Stimulated activated CD4-positive, alpha-beta T cell treated with anti-CD3 and anti-CD28 coated beads, TNF-alpha, amount 100 ng/mL, for 24 hours (primary cell): Measurements from ENCODE around the gene AKAP12.
"Not testable (repeated sequence)": the region's sequence is repeated elsewhere in the genome, so short reads cannot be mapped to it uniquely, and the experiment has no call there.

Experiments used
- DNase-seq, 3 experiments: peaks; one replicate each; pipeline ENCODE4 v3.0.0-alpha.2; 2020; ENCODE audit warnings: low read depth in 3 of 3

The AKAP12 gene

DNA sequence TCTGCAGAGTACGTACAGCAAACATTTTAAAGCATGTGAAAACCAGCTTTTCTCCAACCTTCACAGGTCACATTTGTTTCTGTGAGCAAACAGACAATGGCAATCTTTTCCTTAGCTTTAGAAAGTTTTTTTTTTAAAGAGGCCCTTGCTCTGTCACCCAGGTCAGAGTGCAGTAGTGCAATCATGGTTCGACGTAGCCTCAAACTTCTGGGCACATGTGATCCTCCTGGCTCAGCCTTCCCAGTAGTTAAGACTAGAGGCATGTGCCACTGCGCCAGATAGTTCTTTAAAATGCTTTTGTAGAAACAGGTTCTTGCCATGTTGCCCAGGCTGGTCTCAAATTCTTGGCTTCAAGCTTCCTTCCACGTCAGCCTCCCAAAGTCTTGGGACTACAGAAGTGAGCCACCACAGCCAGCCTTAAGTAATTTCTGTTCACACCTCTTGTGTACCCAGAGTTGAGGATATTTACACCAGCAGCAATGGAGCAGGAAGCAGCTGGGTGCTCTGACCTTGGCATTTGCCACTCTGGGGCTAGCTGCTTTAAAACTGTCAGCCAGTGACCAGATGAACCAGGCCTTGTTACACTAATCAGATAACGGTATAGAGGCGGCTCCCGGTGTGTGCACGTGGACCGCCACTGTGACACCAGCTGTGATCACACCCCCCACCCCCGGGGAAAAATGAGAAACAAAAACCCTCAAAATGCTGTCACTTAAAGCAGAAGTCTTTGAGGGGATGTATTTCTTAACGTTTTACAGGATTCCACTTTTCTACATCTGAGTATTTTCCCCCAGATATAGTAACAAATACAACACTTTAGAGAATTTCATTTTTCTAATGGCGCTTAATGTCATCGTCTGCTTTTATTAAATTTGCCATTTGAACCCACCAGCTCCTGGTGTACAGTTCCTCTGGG lies 71.3 kb downstream of the AKAP12 start:
- no peak for DNase-seq

DNA sequence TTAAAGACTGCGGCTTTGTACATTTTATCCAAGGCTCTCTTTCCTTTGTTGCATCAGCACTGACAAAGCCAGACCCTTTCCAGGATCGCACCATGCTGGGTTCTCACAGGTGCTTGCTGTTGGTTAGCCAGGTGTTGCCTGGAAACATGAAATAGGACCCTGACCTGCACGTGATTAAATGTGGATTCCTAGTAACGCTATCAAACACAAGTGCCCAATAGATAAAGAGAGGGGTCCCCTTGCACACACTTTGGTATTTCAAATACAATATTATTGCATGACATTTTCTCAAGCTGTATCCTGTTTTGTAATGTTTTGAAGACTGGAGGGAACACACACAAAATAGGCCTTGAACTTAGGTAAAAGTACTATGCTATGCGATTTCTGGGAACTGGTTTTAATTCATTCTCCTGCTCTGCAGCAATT lies 73.3 kb downstream of the AKAP12 start:
- no peak for DNase-seq

- DNase-seq: not testable (repeated sequence)
These were observed 75.9 kb downstream of the AKAP12 start for GRCh38 chr6:151315661-151316060.

DNA sequence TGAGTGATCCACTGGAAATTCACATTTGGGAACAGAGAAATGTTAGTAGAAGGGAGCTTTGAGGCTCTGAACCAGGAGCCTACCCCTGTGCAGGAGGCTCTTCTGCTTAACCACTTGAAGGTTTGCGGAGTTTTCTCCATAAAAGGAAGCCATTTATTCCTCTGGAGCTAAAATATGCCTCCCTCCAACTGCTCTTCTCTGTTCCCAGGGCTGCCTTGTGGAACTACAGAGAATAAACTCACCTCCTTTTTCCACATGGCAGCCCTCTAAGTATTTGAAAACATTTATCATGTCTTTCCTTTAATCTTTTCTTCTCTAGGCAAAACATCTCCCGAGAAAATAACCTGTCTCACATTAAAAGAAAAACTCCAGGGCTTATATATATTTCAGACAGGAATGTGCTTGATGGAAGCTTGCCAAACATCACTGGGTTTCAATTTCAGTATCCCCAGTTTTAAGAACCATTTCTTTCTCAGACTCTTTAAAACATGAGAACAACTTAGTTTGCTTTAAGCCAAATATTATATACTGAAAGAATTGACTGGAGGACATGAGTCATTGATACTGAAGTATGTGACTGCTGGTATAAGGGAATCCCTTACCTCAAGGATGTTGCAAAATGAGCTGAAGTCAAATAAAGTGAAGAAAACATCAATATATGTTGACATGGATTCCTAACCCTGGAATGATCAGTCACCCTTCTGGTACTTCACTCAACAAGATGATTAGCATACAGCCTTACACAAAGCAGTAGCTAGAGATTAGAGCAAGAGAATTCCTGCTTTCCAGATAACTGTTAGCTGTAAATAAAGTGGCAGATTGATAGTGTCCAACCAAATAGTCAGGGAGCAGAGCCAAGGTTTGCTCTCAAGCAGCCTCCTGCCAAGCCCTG lies 77.6 kb downstream of the AKAP12 start:
- DNase-seq: no peak

DNA sequence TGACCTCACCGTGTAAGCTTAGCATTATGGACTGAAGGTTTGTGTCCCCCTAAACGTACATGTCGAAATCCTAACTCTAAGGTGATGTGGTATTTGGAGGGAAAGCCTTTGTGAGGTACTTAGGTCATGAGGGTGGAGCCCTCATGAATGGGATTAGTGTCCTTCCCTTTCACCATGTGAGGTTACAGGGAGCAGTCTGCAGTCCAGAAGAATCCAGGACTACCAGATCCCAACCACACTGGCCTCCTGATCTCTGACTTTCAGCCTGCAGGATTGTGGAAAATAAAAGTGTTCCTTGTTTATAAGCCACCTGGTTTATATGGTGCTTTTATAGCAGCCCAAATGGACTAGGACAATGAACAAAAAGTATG lies 78.2 kb downstream of the AKAP12 start:
- DNase-seq: no peak

DNA sequence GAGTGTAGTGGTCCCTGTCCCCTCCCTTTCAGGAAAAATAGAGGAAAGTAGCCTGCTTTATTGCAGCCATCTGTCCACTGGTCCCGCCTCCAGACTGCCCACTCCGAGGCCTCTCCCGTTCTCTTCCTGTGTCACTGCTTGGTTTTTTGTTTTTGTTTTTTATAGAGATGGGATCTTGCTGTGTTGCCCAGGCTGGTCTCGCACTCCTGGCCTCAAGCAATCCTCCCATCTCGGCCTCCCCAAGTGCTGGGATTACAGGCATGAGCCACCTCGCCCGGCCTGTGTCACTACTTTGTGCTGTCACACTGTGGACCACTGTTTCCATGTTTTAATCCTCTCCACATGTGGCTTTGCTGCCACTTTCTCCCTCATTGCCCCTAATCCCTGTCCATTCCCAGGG lies 80.4 kb downstream of the AKAP12 start:
- no peak for DNase-seq

GRCh38 chr6:151321438-151321837 lies 81.7 kb downstream of the AKAP12 start:
- DNase-seq: no peak

GRCh38 chr6:151322570-151322969 lies 82.8 kb downstream of the AKAP12 start:
- DNase-seq: no peak

DNA sequence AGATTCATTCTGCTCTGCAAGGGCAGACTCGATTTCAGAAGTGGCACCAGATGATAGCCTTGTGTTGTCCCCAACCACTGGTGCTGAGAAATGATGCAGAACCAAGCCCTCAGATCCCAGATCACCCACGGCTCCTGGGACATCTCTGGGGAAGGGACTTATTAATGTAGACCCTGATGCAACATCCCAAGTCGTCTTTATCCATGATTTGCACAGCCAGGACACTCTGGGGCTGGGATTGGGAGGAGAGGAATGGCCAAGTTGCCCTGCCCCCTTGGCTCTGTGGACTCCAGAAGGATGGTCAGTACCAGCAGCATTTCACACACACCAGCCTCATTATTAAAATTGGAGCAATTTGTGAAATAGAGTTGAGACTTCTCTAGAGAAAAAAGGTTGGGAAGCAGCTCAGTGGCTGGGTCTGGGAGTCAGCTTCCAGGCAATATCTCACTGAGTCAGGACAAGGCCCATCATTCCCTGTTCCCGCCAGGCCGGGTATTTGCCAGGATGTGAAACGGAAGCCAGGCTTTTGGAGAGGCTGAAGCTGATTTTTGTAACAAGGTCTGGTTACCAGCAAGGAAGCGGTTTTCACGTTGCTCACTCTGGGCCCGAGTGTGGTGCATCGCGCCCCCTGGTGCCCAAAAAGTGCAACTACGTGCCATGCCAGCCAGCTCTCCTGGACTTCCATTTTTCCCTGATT lies 84.2 kb downstream of the AKAP12 start:
- peak; percentile 44 to 61 (median 54) for DNase-seq

- no peak for DNase-seq
These were observed 84.7 kb downstream of the AKAP12 start for GRCh38 chr6:151324488-151324825.

DNA sequence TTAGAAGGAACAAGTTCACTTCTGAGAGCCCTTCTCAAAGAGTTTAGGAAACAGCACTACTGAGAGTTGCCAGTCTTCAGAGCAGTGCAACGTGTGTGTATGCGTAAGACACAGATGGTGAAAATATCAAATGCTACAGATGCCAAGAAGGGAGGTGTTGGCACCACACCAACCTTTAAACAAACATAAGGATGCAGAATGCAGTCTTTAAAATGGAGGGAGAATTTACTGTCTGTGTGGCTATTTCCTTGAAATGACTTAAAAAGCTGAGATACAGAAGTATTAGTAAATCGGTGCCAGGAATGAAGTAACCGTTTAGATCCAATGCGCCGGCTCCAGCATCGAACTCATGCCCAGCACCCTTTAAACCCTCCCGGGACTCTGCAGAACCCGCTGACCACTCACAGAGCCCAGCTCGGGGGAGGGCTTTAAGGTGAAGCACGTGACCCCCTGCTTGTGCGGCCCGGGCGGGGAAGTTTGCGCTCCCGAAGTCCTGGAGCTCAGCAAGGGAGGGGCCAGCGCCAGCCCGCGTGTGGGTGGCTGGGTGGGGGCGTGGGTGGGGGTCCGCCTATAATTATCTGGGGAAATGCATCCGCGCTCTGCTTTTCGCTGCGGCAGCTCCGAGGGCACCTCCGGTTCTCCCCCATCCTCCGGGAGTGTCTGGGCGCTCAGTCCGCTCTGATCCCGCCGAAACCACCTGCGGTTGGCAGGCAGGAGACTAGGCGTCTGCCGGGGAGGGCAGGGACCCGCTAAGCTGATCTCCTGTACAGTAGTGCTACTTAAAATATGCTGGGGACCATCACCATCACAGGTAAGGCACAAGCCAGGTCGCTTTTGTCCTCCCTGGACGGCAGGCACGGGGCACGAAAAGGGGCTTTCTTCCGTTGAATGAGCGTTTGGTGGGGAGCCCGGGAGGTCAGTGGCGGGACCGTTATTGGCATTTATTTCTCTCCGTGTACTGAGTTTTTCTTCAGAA lies 85.6 kb downstream of the AKAP12 start:
- DNase-seq: no peak

DNA sequence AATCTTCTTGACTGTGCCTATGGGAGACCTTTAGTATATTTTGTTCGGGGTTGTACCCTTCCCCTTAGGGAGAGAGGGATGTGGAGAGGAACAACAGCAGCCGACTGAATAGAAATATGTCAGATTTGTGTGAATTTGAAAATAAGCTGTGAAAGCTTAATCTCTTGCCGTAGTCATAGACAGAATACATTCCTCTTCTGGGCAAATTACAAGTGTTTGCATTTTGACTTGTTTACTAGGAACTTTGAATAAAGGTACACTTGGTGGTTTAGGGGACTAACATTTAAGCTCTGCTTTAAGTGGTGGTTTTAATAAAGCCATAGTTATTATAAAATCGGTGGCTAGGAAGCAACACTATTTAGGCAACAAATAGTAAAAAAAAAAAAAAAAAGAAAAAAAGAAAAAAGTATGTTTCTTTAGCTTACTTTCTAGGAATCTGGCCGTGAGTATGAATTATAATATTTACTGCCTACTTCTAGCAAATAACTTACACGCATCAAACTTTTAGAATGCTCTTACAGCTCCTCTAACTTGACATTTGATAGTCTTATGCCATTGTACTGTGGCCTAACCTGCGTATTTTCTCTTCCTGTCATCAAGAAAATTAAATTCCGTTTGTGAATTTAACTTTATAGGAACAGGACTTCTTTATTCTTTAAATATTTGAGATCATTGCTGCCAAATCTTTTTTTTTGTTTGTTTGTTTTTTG lies 86.5 kb downstream of the AKAP12 start:
- no peak for DNase-seq

GRCh38 chr6:151327101-151327500 lies 87.3 kb downstream of the AKAP12 start:
- no peak for DNase-seq

DNA sequence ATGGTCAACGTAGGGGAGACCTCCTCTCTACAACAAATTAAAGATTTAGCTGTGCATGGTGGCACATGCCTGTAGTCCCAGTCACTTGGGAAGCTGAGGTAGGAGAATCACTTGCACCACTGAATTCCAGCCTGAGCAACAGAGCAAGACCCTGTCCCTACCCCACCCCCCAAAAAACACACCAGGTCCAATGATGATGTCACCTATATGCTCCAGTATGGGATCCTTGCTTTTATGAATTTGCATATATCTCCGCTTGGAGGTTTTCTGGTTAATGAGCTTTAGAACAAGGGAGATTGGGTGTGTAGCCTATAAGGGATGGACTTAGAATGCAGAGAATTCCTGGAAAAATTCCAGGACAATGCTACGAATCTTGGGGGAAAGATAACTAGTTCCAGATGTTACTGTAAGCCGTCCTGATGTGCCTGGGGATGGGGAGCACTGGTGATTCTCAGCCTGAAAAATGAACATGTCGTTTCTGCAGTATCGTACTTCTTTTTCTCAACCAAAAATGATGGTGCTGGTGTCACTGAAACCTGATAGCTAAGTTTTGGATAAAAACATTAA lies 90.4 kb downstream of the AKAP12 start:
- no peak for DNase-seq

- no peak for DNase-seq
These were observed 96.2 kb downstream of the AKAP12 start for GRCh38 chr6:151335930-151336329.

DNA sequence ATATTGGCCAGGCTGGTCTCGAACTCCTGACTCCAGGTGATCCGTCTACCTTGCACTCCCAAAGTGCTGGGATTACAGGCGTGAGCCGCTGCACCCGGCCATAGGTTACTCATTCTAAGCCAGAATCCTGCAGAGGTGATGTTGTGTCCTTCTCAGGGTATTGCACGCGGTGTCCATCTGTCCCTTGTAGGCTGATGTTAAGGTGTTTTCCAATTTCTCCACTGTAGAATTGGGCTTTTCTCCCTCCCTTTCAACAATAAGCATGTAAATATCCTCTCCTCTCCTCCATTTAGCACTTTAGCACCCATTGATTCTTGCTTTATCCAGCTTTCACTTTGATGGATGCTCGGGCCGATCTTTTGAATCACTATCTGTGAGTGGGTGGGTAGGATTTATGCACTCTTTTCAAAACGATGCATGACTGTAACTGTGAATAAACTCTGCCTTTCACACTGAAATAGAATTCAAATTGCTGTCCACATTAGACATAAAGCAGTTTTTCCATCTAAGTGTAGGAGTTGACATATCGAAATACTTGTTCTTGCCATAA lies 99.0 kb downstream of the AKAP12 start:
- no peak for DNase-seq

DNA sequence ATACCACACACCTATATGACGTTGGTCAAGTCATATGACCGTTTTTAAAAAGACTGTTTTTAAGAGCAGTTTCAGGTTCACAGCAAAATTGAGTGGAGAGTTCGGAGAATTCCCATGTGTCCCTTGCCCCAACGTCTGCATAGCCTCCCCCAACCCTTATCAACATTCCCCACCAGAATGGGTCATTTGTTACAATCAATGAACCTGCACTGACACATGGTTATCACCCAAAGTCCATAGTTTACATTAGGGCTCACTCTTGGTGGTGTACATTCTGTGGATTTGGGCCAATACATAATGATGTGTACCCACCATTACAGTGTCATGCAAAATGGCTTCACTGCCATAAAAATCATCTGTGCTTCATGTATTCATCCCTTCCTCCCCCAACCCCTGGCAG lies 99.6 kb downstream of the AKAP12 start:
- DNase-seq: no peak

- no peak for DNase-seq
These were observed 100.6 kb downstream of the AKAP12 start for GRCh38 chr6:151340219-151340978.
